GM12865 (cell line): ENCODE results near the gene PROCA1.
"Not testable (repeated sequence)": the region's sequence is repeated elsewhere in the genome, so short reads cannot be mapped to it uniquely, and the experiment has no call there.

ENCODE experiments used
- DNase-seq: peaks from one replicate; pipeline ENCODE4 v3.0.0; 2010; ENCODE audit warnings: low read depth
- H3K4me3 ChIP-seq: 2 replicates; pipeline ENCODE4 v1.5.1; 2011; ENCODE audit warnings: mild to moderate bottlenecking, low read depth, low read length, control low read depth
- CTCF ChIP-seq: IDR thresholded peaks from 2 replicates; pipeline ENCODE4 v1.5.1; 2011; ENCODE audit warnings: low read length, control low read depth, low read depth, inconsistent platforms; ENCODE audit not compliant: insufficient read depth; ENCODE audit errors: missing control alignments

Gene PROCA1

GRCh38 chr17:28722417-28723158 is 10.9 kb upstream of the PROCA1 start:
- no peak for TF ChIP-seq CTCF

GRCh38 chr17:28720997-28721329 is 9.3 kb upstream of the PROCA1 start:
- H3K4me3 ChIP-seq = peak overlapping the region; percentile 95
- not testable (repeated sequence) for DNase-seq

More at GRCh38 chr17:28722417-28723158, 10.9 kb upstream of the PROCA1 start:
- no peak for DNase-seq
- peak overlapping the region; percentile 95 for H3K4me3 ChIP-seq

GRCh38 chr17:28720247-28720996 is 8.7 kb upstream of the PROCA1 start:
- H3K4me3 ChIP-seq = peak overlapping the region; percentile 95
- DNase-seq = peak; percentile 66
- TF ChIP-seq CTCF = no peak

GRCh38 chr17:28719021-28719433 is 7.3 kb upstream of the PROCA1 start:
- peak overlapping the region; percentile 77 for H3K4me3 ChIP-seq
- no peak for DNase-seq
- no peak for TF ChIP-seq CTCF

- no peak for DNase-seq
- TF ChIP-seq CTCF = no peak
- peak overlapping the region; percentile 77; the same call in 1 of the 2 replicates for H3K4me3 ChIP-seq
Observed at GRCh38 chr17:28718333-28719020, 6.8 kb upstream of the PROCA1 start.

- no peak for DNase-seq
- H3K4me3 ChIP-seq = no peak within 1 kb of the TSS
- no peak for TF ChIP-seq CTCF
Observed at GRCh38 chr17:28717578-28718332, 6.1 kb upstream of the PROCA1 start, which contains the start of gene RAB34. Gene RAB34, minus strand, starts transcription at chr17:28717868. Its CDS starts 602 bp downstream, at chr17:28717266.
